H1 (cell line): ENCODE data around the gene ITGB4.

Source experiments
- CHD2 ChIP-seq: IDR thresholded peaks from 2 replicates; pipeline ENCODE4 v1.6.1; 2012; ENCODE audit warnings: low read length, improper control_type of control experiment
- GABPA ChIP-seq: IDR thresholded peaks from 2 replicates; pipeline ENCODE4 v1.6.1; 2011; ENCODE audit warnings: mild to moderate bottlenecking, low read length, moderate library complexity, borderline replicate concordance; ENCODE audit not compliant: insufficient read depth
- SRF ChIP-seq: IDR thresholded peaks from 2 replicates; pipeline ENCODE4 v1.6.1; 2011; ENCODE audit warnings: mild to moderate bottlenecking, low read depth, low read length, moderate library complexity
- ZNF274 ChIP-seq: IDR thresholded peaks from 2 replicates; pipeline ENCODE4 v1.7.0; 2012; ENCODE audit warnings: low read length, borderline replicate concordance; ENCODE audit errors: extremely low read depth
- TF ChIP-seq, protein P1 (sequence below), 3 experiments: IDR thresholded peaks; 1 replicate in 2 of 3; 2 replicates in 1 of 3; pipeline versions ENCODE4 v1.5.1 to v1.6.1; 2011; ENCODE audit warnings: low read length in 3 of 3, mild to moderate bottlenecking in 3 of 3, inconsistent platforms in 2 of 3, low read depth in 1 of 3, moderate library complexity in 1 of 3; ENCODE audit not compliant: insufficient read depth in 1 of 3; ENCODE audit errors: control extremely low read depth in 1 of 3
- TF ChIP-seq, protein P2 (sequence below): fragments of 300-600 bp; sonication (generic); IDR thresholded peaks from 2 replicates; pipeline ENCODE4 v1.7.1; 2012; ENCODE audit warnings: low read length, moderate library complexity, mild to moderate bottlenecking, inconsistent platforms; ENCODE audit not compliant: insufficient replicate concordance

DNA sequence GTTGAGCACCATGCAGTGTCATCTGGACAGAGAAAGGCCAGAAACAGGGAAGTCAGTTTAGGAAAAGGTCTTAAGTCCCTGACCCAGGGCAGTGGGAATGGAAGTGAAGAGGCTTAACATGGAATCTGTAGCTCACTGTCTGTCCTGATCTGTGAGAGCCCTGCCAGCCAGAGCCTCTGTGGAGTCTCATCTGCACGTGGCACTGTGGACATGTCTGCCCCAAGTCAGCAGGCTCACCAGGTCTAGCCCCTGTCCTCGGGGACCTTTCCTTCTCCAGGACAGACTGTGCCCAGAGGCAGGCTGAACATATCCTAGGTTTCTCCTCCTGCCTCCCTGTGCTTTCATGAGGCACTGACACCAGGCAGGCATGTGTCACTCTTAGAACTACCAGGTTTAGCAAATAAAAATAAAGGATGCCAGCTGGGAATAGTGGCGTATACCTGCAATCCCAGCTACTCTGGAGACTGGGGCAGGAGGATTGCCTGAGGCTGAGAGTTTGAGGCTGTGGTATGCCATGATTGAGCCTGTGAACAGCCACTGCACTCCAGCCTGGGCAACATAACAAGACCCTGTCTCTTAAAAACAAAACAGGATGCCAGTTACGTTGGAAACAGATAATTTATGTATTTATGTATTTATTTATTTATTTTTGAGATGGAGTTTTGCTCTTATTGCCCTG, 85.7 kb downstream of the ITGB4 start:
- TF ChIP-seq, protein P1, sequence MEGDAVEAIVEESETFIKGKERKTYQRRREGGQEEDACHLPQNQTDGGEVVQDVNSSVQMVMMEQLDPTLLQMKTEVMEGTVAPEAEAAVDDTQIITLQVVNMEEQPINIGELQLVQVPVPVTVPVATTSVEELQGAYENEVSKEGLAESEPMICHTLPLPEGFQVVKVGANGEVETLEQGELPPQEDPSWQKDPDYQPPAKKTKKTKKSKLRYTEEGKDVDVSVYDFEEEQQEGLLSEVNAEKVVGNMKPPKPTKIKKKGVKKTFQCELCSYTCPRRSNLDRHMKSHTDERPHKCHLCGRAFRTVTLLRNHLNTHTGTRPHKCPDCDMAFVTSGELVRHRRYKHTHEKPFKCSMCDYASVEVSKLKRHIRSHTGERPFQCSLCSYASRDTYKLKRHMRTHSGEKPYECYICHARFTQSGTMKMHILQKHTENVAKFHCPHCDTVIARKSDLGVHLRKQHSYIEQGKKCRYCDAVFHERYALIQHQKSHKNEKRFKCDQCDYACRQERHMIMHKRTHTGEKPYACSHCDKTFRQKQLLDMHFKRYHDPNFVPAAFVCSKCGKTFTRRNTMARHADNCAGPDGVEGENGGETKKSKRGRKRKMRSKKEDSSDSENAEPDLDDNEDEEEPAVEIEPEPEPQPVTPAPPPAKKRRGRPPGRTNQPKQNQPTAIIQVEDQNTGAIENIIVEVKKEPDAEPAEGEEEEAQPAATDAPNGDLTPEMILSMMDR (IDR thresholded peaks at IDR 0.05; ENCODE audit: control extremely low read depth in 1 of 3, insufficient read depth in 1 of 3, low read depth in 1 of 3, low read length in 3 of 3), result no peak
- no peak for TF ChIP-seq ZNF274
- TF ChIP-seq, protein P2, sequence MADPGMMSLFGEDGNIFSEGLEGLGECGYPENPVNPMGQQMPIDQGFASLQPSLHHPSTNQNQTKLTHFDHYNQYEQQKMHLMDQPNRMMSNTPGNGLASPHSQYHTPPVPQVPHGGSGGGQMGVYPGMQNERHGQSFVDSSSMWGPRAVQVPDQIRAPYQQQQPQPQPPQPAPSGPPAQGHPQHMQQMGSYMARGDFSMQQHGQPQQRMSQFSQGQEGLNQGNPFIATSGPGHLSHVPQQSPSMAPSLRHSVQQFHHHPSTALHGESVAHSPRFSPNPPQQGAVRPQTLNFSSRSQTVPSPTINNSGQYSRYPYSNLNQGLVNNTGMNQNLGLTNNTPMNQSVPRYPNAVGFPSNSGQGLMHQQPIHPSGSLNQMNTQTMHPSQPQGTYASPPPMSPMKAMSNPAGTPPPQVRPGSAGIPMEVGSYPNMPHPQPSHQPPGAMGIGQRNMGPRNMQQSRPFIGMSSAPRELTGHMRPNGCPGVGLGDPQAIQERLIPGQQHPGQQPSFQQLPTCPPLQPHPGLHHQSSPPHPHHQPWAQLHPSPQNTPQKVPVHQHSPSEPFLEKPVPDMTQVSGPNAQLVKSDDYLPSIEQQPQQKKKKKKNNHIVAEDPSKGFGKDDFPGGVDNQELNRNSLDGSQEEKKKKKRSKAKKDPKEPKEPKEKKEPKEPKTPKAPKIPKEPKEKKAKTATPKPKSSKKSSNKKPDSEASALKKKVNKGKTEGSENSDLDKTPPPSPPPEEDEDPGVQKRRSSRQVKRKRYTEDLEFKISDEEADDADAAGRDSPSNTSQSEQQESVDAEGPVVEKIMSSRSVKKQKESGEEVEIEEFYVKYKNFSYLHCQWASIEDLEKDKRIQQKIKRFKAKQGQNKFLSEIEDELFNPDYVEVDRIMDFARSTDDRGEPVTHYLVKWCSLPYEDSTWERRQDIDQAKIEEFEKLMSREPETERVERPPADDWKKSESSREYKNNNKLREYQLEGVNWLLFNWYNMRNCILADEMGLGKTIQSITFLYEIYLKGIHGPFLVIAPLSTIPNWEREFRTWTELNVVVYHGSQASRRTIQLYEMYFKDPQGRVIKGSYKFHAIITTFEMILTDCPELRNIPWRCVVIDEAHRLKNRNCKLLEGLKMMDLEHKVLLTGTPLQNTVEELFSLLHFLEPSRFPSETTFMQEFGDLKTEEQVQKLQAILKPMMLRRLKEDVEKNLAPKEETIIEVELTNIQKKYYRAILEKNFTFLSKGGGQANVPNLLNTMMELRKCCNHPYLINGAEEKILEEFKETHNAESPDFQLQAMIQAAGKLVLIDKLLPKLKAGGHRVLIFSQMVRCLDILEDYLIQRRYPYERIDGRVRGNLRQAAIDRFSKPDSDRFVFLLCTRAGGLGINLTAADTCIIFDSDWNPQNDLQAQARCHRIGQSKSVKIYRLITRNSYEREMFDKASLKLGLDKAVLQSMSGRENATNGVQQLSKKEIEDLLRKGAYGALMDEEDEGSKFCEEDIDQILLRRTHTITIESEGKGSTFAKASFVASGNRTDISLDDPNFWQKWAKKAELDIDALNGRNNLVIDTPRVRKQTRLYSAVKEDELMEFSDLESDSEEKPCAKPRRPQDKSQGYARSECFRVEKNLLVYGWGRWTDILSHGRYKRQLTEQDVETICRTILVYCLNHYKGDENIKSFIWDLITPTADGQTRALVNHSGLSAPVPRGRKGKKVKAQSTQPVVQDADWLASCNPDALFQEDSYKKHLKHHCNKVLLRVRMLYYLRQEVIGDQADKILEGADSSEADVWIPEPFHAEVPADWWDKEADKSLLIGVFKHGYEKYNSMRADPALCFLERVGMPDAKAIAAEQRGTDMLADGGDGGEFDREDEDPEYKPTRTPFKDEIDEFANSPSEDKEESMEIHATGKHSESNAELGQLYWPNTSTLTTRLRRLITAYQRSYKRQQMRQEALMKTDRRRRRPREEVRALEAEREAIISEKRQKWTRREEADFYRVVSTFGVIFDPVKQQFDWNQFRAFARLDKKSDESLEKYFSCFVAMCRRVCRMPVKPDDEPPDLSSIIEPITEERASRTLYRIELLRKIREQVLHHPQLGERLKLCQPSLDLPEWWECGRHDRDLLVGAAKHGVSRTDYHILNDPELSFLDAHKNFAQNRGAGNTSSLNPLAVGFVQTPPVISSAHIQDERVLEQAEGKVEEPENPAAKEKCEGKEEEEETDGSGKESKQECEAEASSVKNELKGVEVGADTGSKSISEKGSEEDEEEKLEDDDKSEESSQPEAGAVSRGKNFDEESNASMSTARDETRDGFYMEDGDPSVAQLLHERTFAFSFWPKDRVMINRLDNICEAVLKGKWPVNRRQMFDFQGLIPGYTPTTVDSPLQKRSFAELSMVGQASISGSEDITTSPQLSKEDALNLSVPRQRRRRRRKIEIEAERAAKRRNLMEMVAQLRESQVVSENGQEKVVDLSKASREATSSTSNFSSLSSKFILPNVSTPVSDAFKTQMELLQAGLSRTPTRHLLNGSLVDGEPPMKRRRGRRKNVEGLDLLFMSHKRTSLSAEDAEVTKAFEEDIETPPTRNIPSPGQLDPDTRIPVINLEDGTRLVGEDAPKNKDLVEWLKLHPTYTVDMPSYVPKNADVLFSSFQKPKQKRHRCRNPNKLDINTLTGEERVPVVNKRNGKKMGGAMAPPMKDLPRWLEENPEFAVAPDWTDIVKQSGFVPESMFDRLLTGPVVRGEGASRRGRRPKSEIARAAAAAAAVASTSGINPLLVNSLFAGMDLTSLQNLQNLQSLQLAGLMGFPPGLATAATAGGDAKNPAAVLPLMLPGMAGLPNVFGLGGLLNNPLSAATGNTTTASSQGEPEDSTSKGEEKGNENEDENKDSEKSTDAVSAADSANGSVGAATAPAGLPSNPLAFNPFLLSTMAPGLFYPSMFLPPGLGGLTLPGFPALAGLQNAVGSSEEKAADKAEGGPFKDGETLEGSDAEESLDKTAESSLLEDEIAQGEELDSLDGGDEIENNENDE, result no peak
- TF ChIP-seq CHD2, result no peak
- TF ChIP-seq SRF, result no peak
- no peak for TF ChIP-seq GABPA
